ENCODE data around the gene KNCN. TPM values are rescaled to one million over a fixed set of nuclear protein-coding genes. Genes with fewer than 3 reads are reported as not detected.

Gene KNCN
- total and polyA plus RNA-seq, 10 of the 15 experiments (the other 5 are each of a cell fraction or from before 2014, with no cell fraction given): not detected

- H3K9ac ChIP-seq (ENCODE audit: control insufficient read depth, insufficient read depth, low read length): no peak overlapping the region
- H3K4me1 ChIP-seq (ENCODE audit: control insufficient read depth, insufficient read depth, low read length): no peaks in the 10 kb centered on the region
- FAIRE-seq: no peak
- in situ Hi-C loops (cut with MboI) (no loop called here), intact Hi-C loops (cut with micrococcal nuclease; ENCODE audit: unreplicated experiment) (no loop called here)
- no TSS peak for BruUV-seq (replicated peaks)
- no peaks in the 10 kb centered on the region for H3K36me3 ChIP-seq (ENCODE audit: control insufficient read depth in 2 of 2, insufficient read depth in 2 of 2, low read length in 1 of 2)
- 32% methylated on average over 3 of the region's 3 CpGs for WGBS (ENCODE audit: insufficient coverage, insufficient replicate concordance, low lambda C conversion rate, missing lambda C conversion rate)
- ChIA-PET POLR2A (no interaction called here), SMC1A (ENCODE audit: uncharacterized antibody, unreplicated experiment) (interaction anchor here (1.3 to 1.4 kb wide), 2 partner anchors 24 to 27 kb away, joined by 3 to 5 read pairs; no protein-coding TSS in a partner anchor), CTCF (interaction anchor here (1.0 to 1.1 kb wide), 2 partner anchors 28 to 32 kb away, joined by 3 to 5 read pairs; no protein-coding TSS in a partner anchor), RAD21 (ENCODE audit: unreplicated experiment) (no interaction called here)
- no peak for DNase-seq (ENCODE audit: low read depth, low spot score)
- H3K9me3 ChIP-seq (replicated peaks; ENCODE audit: control insufficient read depth, insufficient read depth, low read length): no peaks in the 10 kb centered on the region
- no peak for ATAC-seq
- no peaks in the 10 kb centered on the region for H3K79me2 ChIP-seq (ENCODE audit: control insufficient read depth, insufficient read depth, low read length)
- H4K20me1 ChIP-seq (ENCODE audit: control insufficient read depth, insufficient read depth): no peaks in the 10 kb centered on the region
- no peak for TF ChIP-seq SP1 (IDR thresholded peaks at IDR 0.05; ENCODE audit: low read depth, low read length)
- no peak for TF ChIP-seq BRCA1 (IDR thresholded peaks at IDR 0.05; ENCODE audit: low read depth, low read length)
- no peak for TF ChIP-seq SREBF2 (IDR thresholded peaks at IDR 0.05; ENCODE audit: low read length)
- TF ChIP-seq USF2 (IDR thresholded peaks at IDR 0.05; ENCODE audit: borderline replicate concordance, low read depth, low read length): no peak
- TF ChIP-seq ZNF24 (IDR thresholded peaks at IDR 0.05): no peak
- no peak for TF ChIP-seq TCF3 (IDR thresholded peaks at IDR 0.05; ENCODE audit: borderline replicate concordance, insufficient read depth, low read depth, low read length)
- H2AFZ ChIP-seq (ENCODE audit: control insufficient read depth, low read depth, low read length): no peak overlapping the region
- H3K4me3 ChIP-seq: no peak overlapping the region
- H3K27ac ChIP-seq (ENCODE audit: control insufficient read depth, insufficient read depth): no peak overlapping the region
- no peak overlapping the region for H3K4me2 ChIP-seq (ENCODE audit: control insufficient read depth, insufficient read depth)
- H3K27me3 ChIP-seq (replicated peaks in 1 of 2; ENCODE audit: control insufficient read depth in 2 of 2, insufficient read depth in 2 of 2, low read length in 1 of 2): peaks cover 0 to 3% of the 10 kb centered on the region in 2 experiments
Observed at GRCh38 chr1:46501528-46501927, 49.9 kb downstream of the KNCN start.

- in situ Hi-C loops (cut with MboI): no loop called here
- Histone ChIP-seq H3K36me3 (ENCODE audit: control insufficient read depth in 2 of 2, insufficient read depth in 2 of 2, low read length in 1 of 2) (no peaks in the 10 kb centered on the region), H3K4me3 (no peak overlapping the region), H2AFZ (ENCODE audit: control insufficient read depth, low read depth, low read length) (no peak overlapping the region), H3K9ac (ENCODE audit: control insufficient read depth, insufficient read depth, low read length) (no peak overlapping the region), H4K20me1 (ENCODE audit: control insufficient read depth, insufficient read depth) (no peaks in the 10 kb centered on the region), H3K9me3 (replicated peaks; ENCODE audit: control insufficient read depth, insufficient read depth, low read length) (no peaks in the 10 kb centered on the region), H3K4me1 (ENCODE audit: control insufficient read depth, insufficient read depth, low read length) (no peaks in the 10 kb centered on the region), H3K27ac (ENCODE audit: control insufficient read depth, insufficient read depth) (no peak overlapping the region), H3K79me2 (ENCODE audit: control insufficient read depth, insufficient read depth, low read length) (no peaks in the 10 kb centered on the region), H3K27me3 (replicated peaks in 1 of 2; ENCODE audit: control insufficient read depth in 2 of 2, insufficient read depth in 2 of 2, low read length in 1 of 2) (peaks cover 5 to 11% of the 10 kb centered on the region in 2 experiments), H3K4me2 (ENCODE audit: control insufficient read depth, insufficient read depth) (no peak overlapping the region)
- no peak for FAIRE-seq
- ChIA-PET CTCF (no interaction called here), RAD21 (ENCODE audit: unreplicated experiment) (no interaction called here), SMC1A (ENCODE audit: uncharacterized antibody, unreplicated experiment) (no interaction called here), POLR2A (no interaction called here)
- TF ChIP-seq GABPA (IDR thresholded peaks at IDR 0.05; ENCODE audit: low read depth) (no peak), NFIC (IDR thresholded peaks at IDR 0.05; ENCODE audit: low read depth, low read length) (no peak), TCF3 (IDR thresholded peaks at IDR 0.05; ENCODE audit: borderline replicate concordance, insufficient read depth, low read depth, low read length) (no peak), ASH2L (IDR thresholded peaks at IDR 0.05; ENCODE audit: borderline replicate concordance, low read depth) (no peak), BRCA1 (IDR thresholded peaks at IDR 0.05; ENCODE audit: low read depth, low read length) (no peak), BHLHE40 (IDR thresholded peaks at IDR 0.05; ENCODE audit: borderline replicate concordance in 1 of 2, low read depth in 2 of 2, low read length in 1 of 2) (no peak), RBBP5 (conservative IDR thresholded peaks at IDR 0.05) (no peak), CHD4 (IDR thresholded peaks at IDR 0.05) (no peak)
- TF ChIP-seq, protein P1, sequence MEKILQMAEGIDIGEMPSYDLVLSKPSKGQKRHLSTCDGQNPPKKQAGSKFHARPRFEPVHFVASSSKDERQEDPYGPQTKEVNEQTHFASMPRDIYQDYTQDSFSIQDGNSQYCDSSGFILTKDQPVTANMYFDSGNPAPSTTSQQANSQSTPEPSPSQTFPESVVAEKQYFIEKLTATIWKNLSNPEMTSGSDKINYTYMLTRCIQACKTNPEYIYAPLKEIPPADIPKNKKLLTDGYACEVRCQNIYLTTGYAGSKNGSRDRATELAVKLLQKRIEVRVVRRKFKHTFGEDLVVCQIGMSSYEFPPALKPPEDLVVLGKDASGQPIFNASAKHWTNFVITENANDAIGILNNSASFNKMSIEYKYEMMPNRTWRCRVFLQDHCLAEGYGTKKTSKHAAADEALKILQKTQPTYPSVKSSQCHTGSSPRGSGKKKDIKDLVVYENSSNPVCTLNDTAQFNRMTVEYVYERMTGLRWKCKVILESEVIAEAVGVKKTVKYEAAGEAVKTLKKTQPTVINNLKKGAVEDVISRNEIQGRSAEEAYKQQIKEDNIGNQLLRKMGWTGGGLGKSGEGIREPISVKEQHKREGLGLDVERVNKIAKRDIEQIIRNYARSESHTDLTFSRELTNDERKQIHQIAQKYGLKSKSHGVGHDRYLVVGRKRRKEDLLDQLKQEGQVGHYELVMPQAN (conservative IDR thresholded peaks at IDR 0.05): no peak
- TF ChIP-seq, protein P2, sequence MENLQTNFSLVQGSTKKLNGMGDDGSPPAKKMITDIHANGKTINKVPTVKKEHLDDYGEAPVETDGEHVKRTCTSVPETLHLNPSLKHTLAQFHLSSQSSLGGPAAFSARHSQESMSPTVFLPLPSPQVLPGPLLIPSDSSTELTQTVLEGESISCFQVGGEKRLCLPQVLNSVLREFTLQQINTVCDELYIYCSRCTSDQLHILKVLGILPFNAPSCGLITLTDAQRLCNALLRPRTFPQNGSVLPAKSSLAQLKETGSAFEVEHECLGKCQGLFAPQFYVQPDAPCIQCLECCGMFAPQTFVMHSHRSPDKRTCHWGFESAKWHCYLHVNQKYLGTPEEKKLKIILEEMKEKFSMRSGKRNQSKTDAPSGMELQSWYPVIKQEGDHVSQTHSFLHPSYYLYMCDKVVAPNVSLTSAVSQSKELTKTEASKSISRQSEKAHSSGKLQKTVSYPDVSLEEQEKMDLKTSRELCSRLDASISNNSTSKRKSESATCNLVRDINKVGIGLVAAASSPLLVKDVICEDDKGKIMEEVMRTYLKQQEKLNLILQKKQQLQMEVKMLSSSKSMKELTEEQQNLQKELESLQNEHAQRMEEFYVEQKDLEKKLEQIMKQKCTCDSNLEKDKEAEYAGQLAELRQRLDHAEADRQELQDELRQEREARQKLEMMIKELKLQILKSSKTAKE (IDR thresholded peaks at IDR 0.05; ENCODE audit: low read depth, poor library complexity, severe bottlenecking): no peak
- WGBS (ENCODE audit: insufficient coverage, insufficient replicate concordance, low lambda C conversion rate, missing lambda C conversion rate): 56% methylated on average over 19 of the region's 19 CpGs
- intact Hi-C loops (cut with micrococcal nuclease; ENCODE audit: unreplicated experiment): no loop called here
- no peak for DNase-seq (ENCODE audit: low read depth, low spot score)
- ATAC-seq: no peak
- no TSS peak for BruUV-seq (replicated peaks)
Observed at GRCh38 chr1:46497665-46498064, 53.8 kb downstream of the KNCN start.
